ENCODE measurements around the gene RGPD5. TPM values are rescaled to one million over a fixed set of nuclear protein-coding genes. Genes with fewer than 3 reads are reported as not detected.
"Not testable (repeated sequence)": the region's sequence is repeated elsewhere in the genome, so short reads cannot be mapped to it uniquely, and the experiment has no call there.

Gene RGPD5
- total RNA-seq, 1 experiment from 2014 or later: 35.4 TPM

DNA sequence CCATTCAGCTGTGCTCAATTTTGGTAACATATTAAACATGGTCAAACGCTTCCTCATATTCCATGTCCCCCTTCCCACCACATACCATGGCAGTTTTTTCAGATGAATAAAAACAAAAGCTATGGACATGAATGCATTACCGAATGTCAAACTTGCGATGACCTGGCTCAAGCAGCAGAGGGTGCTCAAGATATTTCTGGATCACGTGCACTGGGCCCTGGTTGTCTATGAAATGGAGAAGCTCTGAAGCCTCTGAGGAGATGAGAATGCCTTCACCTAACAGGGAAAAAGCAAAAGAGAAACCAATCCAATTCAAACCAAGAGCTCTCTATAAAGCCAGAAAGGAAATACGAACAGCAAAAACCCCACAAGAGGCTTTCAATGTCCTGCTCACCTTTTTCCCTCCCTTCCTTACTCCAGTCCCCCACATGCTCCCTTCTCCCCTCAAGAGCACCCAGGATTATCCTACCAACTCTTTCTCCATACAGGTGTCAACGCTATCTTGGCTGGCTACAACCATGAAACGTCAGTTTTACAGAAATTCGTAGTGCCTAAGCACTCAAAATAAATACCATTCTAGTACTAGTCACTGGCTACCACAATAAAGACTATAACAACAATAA lies 77.1 kb downstream of the RGPD5 start:
- POLR2A ChIA-PET (ENCODE audit: unreplicated experiment); H3K79me2 ChIP-seq (ENCODE audit: low read depth); H3K27me3 ChIP-seq (ENCODE audit: insufficient read depth, low read depth); BruUV-seq (replicated peaks); H3K4me3 ChIP-seq; H3K4me2 ChIP-seq; H3F3A ChIP-seq (ENCODE audit: insufficient read depth, low read depth); H4K20me1 ChIP-seq (ENCODE audit: insufficient read depth); H2AFZ ChIP-seq; CTCF ChIA-PET; H3K27ac ChIP-seq; intact Hi-C loops (cut with micrococcal nuclease; ENCODE audit: unreplicated experiment); H3K36me3 ChIP-seq (ENCODE audit: low read depth); H3K9me2 ChIP-seq (ENCODE audit: insufficient read depth); H3K4me1 ChIP-seq (replicated peaks; ENCODE audit: insufficient read depth); DNase-seq; H3K9me3 ChIP-seq (ENCODE audit: insufficient read depth, low read depth): not testable (repeated sequence)

DNA sequence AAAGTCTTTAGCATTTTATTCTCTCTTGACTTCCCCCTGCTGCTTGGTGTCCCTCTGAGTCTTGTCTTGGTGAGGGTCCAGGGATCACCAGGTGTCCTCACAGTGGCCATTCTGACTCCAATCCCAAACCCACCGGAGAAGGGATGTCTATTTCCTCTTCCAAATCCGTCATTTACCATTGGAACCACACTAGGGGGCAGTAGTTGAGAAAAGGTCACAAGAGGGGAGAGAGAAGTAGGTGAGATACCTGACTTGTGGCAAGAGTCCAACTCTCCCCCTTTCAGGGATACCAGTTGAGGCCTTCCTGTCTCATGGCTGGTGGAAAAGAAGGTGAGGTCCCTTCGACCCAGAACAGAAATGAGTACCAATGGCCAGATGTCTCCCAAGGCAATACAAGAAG lies 82.5 kb downstream of the RGPD5 start:
- H3F3A ChIP-seq (ENCODE audit: insufficient read depth, low read depth); intact Hi-C loops (cut with micrococcal nuclease; ENCODE audit: unreplicated experiment); BruUV-seq (replicated peaks); H4K20me1 ChIP-seq (ENCODE audit: insufficient read depth); H3K27me3 ChIP-seq (ENCODE audit: insufficient read depth, low read depth); H3K9me2 ChIP-seq (ENCODE audit: insufficient read depth); POLR2A ChIA-PET (ENCODE audit: unreplicated experiment); H3K79me2 ChIP-seq (ENCODE audit: low read depth); H3K4me1 ChIP-seq (replicated peaks; ENCODE audit: insufficient read depth); CTCF ChIA-PET; H3K27ac ChIP-seq; H3K36me3 ChIP-seq (ENCODE audit: low read depth); H3K4me2 ChIP-seq; DNase-seq; H2AFZ ChIP-seq; H3K9me3 ChIP-seq (ENCODE audit: insufficient read depth, low read depth); H3K4me3 ChIP-seq: not testable (repeated sequence)

DNA sequence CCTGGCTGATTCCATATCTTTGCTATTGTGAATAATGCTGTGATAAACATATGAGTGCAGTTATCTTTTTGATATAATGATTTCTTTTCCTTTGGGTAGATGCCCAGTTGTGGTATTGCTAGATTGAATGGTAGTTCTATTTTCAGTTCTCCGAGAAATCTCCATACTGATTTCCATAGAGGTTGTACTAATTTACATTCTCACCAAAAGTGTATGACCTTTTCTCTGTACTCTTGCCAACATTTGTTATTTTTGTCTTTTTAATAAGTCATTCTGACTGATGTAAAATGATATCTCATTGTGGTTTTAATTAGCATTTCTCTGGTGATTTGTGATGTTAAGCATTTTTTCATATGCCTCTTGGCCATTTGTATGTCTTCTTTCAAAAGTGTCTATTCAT lies 88.0 kb downstream of the RGPD5 start:
- H3K9me3 ChIP-seq (ENCODE audit: insufficient read depth, low read depth); intact Hi-C loops (cut with micrococcal nuclease; ENCODE audit: unreplicated experiment); H3K79me2 ChIP-seq (ENCODE audit: low read depth); DNase-seq; H3K36me3 ChIP-seq (ENCODE audit: low read depth); H2AFZ ChIP-seq; H4K20me1 ChIP-seq (ENCODE audit: insufficient read depth); H3K27me3 ChIP-seq (ENCODE audit: insufficient read depth, low read depth); POLR2A ChIA-PET (ENCODE audit: unreplicated experiment); H3F3A ChIP-seq (ENCODE audit: insufficient read depth, low read depth); H3K4me3 ChIP-seq; H3K4me2 ChIP-seq; H3K9me2 ChIP-seq (ENCODE audit: insufficient read depth); CTCF ChIA-PET; BruUV-seq (replicated peaks); H3K27ac ChIP-seq; H3K4me1 ChIP-seq (replicated peaks; ENCODE audit: insufficient read depth): not testable (repeated sequence)

DNA sequence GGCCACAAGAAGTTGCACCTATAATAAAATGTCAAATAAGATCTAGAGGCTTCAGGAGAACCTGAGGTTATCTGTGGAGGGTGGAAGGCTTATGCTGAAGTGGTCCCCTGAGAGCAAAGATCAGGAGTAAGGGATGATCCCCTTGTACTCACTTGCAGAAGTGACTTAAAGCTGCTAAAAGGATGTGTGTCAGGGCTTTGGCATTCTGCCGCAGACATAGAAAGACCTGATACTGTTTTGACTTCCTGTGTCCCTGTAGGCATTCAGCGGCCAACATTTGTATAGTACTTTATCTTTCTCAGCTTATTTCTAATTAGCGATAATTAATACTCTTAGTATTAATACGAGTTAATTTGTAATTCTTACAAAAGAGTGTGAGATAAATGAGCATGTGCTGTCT lies 94.3 kb downstream of the RGPD5 start:
- H3K36me3 ChIP-seq (ENCODE audit: low read depth); BruUV-seq (replicated peaks); H3K9me3 ChIP-seq (ENCODE audit: insufficient read depth, low read depth); H3K9me2 ChIP-seq (ENCODE audit: insufficient read depth); H3K27ac ChIP-seq; POLR2A ChIA-PET (ENCODE audit: unreplicated experiment); DNase-seq; H3K4me3 ChIP-seq; H2AFZ ChIP-seq; H4K20me1 ChIP-seq (ENCODE audit: insufficient read depth); H3K79me2 ChIP-seq (ENCODE audit: low read depth); intact Hi-C loops (cut with micrococcal nuclease; ENCODE audit: unreplicated experiment); H3K4me1 ChIP-seq (replicated peaks; ENCODE audit: insufficient read depth); CTCF ChIA-PET; H3K4me2 ChIP-seq; H3K27me3 ChIP-seq (ENCODE audit: insufficient read depth, low read depth); H3F3A ChIP-seq (ENCODE audit: insufficient read depth, low read depth): not testable (repeated sequence)

GRCh38 chr2:109889909-109890308 lies 95.8 kb downstream of the RGPD5 start:
- intact Hi-C loops (cut with micrococcal nuclease; ENCODE audit: unreplicated experiment); BruUV-seq (replicated peaks): not testable (repeated sequence)

DNA sequence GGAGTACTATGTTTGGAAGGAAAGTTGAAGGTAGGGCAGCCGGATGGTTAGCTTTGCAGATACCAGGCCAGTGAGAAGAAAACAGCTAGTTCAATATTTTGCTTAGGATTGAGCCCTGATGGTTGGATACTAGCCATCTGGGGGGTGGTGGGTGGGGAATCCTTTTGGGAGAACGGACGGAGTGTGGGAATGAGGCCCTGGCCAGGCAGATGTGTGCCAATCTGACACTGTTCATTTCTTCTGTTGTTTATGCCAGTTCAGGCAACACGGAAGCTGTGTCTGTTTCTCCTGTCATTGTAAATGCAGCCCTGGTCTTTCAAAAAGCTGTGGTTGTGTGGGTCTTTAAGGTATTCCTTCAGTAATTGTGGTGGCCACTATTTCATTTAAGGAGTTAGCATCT lies 96.9 kb downstream of the RGPD5 start:
- BruUV-seq (replicated peaks); intact Hi-C loops (cut with micrococcal nuclease; ENCODE audit: unreplicated experiment); H3K4me3 ChIP-seq; H3K27ac ChIP-seq; H3K79me2 ChIP-seq (ENCODE audit: low read depth); POLR2A ChIA-PET (ENCODE audit: unreplicated experiment); DNase-seq; H3K9me2 ChIP-seq (ENCODE audit: insufficient read depth); H2AFZ ChIP-seq; H3K9me3 ChIP-seq (ENCODE audit: insufficient read depth, low read depth); H3K36me3 ChIP-seq (ENCODE audit: low read depth); H3F3A ChIP-seq (ENCODE audit: insufficient read depth, low read depth); H4K20me1 ChIP-seq (ENCODE audit: insufficient read depth); H3K4me1 ChIP-seq (replicated peaks; ENCODE audit: insufficient read depth); CTCF ChIA-PET; H3K27me3 ChIP-seq (ENCODE audit: insufficient read depth, low read depth); H3K4me2 ChIP-seq: not testable (repeated sequence)

More at GRCh38 chr2:109889909-109890308, 95.8 kb downstream of the RGPD5 start:
- DNase-seq; H2AFZ ChIP-seq; H3K9me3 ChIP-seq (ENCODE audit: insufficient read depth, low read depth); H3K79me2 ChIP-seq (ENCODE audit: low read depth); H3K4me2 ChIP-seq; H3F3A ChIP-seq (ENCODE audit: insufficient read depth, low read depth); H3K4me1 ChIP-seq (replicated peaks; ENCODE audit: insufficient read depth); H3K27ac ChIP-seq; H3K27me3 ChIP-seq (ENCODE audit: insufficient read depth, low read depth); H4K20me1 ChIP-seq (ENCODE audit: insufficient read depth); H3K9me2 ChIP-seq (ENCODE audit: insufficient read depth); CTCF ChIA-PET; H3K36me3 ChIP-seq (ENCODE audit: low read depth); H3K4me3 ChIP-seq; POLR2A ChIA-PET (ENCODE audit: unreplicated experiment): not testable (repeated sequence)

GRCh38 chr2:109893736-109894135 lies 99.6 kb downstream of the RGPD5 start:
- H3K27me3 ChIP-seq (ENCODE audit: insufficient read depth, low read depth); H3F3A ChIP-seq (ENCODE audit: insufficient read depth, low read depth); H3K27ac ChIP-seq; H2AFZ ChIP-seq; H3K79me2 ChIP-seq (ENCODE audit: low read depth); H3K4me2 ChIP-seq; BruUV-seq (replicated peaks); H3K4me3 ChIP-seq; CTCF ChIA-PET; H3K36me3 ChIP-seq (ENCODE audit: low read depth); DNase-seq; H4K20me1 ChIP-seq (ENCODE audit: insufficient read depth); H3K4me1 ChIP-seq (replicated peaks; ENCODE audit: insufficient read depth); H3K9me2 ChIP-seq (ENCODE audit: insufficient read depth); POLR2A ChIA-PET (ENCODE audit: unreplicated experiment); H3K9me3 ChIP-seq (ENCODE audit: insufficient read depth, low read depth); intact Hi-C loops (cut with micrococcal nuclease; ENCODE audit: unreplicated experiment): not testable (repeated sequence)

DNA sequence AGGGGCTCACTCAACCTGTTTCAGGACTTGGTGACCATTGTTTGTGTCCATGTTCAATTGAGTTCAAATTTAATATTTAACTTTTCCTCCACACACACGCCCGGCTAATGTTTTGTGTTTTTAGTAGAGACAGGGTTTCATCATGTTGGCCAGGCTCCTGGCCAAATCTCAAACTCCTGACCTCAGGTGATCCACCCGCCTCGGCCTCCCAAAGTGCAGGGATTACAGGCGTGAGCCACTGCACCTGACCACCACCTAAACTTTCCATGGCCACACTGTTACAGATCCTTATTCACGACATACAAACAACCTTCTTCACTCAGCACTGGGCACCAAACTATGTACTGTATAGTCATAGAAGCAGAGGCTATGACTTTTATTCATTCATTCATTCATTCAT lies 100.0 kb downstream of the RGPD5 start:
- H3K27ac ChIP-seq; POLR2A ChIA-PET (ENCODE audit: unreplicated experiment); H3K27me3 ChIP-seq (ENCODE audit: insufficient read depth, low read depth); H3K36me3 ChIP-seq (ENCODE audit: low read depth); H3K4me3 ChIP-seq; H3K79me2 ChIP-seq (ENCODE audit: low read depth); intact Hi-C loops (cut with micrococcal nuclease; ENCODE audit: unreplicated experiment); BruUV-seq (replicated peaks); H4K20me1 ChIP-seq (ENCODE audit: insufficient read depth); H3K9me3 ChIP-seq (ENCODE audit: insufficient read depth, low read depth); CTCF ChIA-PET; H3K4me1 ChIP-seq (replicated peaks; ENCODE audit: insufficient read depth); H2AFZ ChIP-seq; H3K9me2 ChIP-seq (ENCODE audit: insufficient read depth); H3F3A ChIP-seq (ENCODE audit: insufficient read depth, low read depth); H3K4me2 ChIP-seq; DNase-seq: not testable (repeated sequence)
